Esophagus squamous epithelium (tissue), 5 donors: ENCODE measurements around the gene CDKN2B. TPM values are rescaled to one million over a fixed set of nuclear protein-coding genes. Genes with fewer than 3 reads are reported as not detected.
"Not testable (repeated sequence)": the region's sequence is repeated elsewhere in the genome, so short reads cannot be mapped to it uniquely, and the experiment has no call there.

Experiments
- DNase-seq: peaks from one replicate; lab custom pipeline; 2025; lab: John Stamatoyannopoulos, UW
- H3K27ac ChIP-seq, 4 donors: fragments of 200-600 bp; sonication (generic); one replicate each; pipeline ENCODE4 v1.5.1; 2016 to 2019; ENCODE audit warnings: mild to moderate bottlenecking in 1 of 4
- H3K27me3 ChIP-seq, 4 donors: fragments of 200-600 bp; sonication (generic); 1 replicate in 3 of 4; 2 replicates in 1 of 4; pipeline versions ENCODE4 v1.5.1 to v1.6.0; 2017 to 2021; ENCODE audit warnings: antibody characterized with exemption in 1 of 4
- H3K36me3 ChIP-seq, 3 donors: fragments of 200-600 bp; sonication (generic); one replicate each; pipeline ENCODE4 v1.5.1; 2016 to 2019
- H3K4me1 ChIP-seq, 3 donors: fragments of 200-600 bp; sonication (generic); one replicate each; pipeline ENCODE4 v1.5.1; 2017 to 2019
- H3K4me3 ChIP-seq, 4 donors: fragments of 200-600 bp; sonication (generic); 1 replicate in 3 of 4; 2 replicates in 1 of 4; pipeline ENCODE4 v1.5.1; 2016 to 2019; ENCODE audit warnings: mild to moderate bottlenecking in 2 of 4, moderate library complexity in 1 of 4
- H3K9me3 ChIP-seq, 3 donors: fragments of 200-600 bp; sonication (generic); one replicate each; pipeline ENCODE4 v1.5.1; 2016 to 2019
- POLR2A ChIP-seq, 4 donors: fragments of 450-650 bp; IDR thresholded peaks; one replicate each; pipeline ENCODE4 v1.6.1; 2017; ENCODE audit warnings: antibody characterized with exemption in 4 of 4, mild to moderate bottlenecking in 4 of 4, moderate library complexity in 3 of 4
- WGBS, 2 donors: methylation state at CpG; one replicate each; pipeline ENCODE4 v1.1.5; 2018; 5-methylcytosine and 5-hydroxymethylcytosine counted together
- intact Hi-C: fragments of 100-400 bp; cut with DNase I; formaldehyde crosslinking; loops from one replicate; pipeline ENCODE4 v1.15.0; 2022
- small RNA-seq, 4 donors: library from RNA; depleted of rRNA; stranded (forward); fragments of <200 nt; gene quantifications; one replicate each; pipeline ENCODE3, GENCODE V24; 2016
- total RNA-seq, 4 donors: library from RNA; depleted of rRNA; stranded (reverse); fragments of >200 nt; gene quantifications; one replicate each; pipeline ENCODE4 v1.1.0, GENCODE V29; 2016
- TF ChIP-seq, protein P1 (sequence below), 6 experiments: fragments of 450-650 bp in 4 of 6; fragments of 200-600 bp in 2 of 6; sonication (generic) in 2 of 6; IDR thresholded peaks; one replicate each; pipeline ENCODE4 v1.5.1; 2016 to 2019; ENCODE audit warnings: antibody characterized with exemption in 6 of 6, mild to moderate bottlenecking in 4 of 6, moderate library complexity in 4 of 6
- donor health status: DM: yes; HTN: yes; CAD: no.

The CDKN2B gene
- total RNA-seq, 4 donors from 2014 or later: 41.6 to 150 (median 87.6) TPM

- peaks cover 0 to 3% (median 0%) of the 10 kb centered on the region in 3 donors for H3K9me3 ChIP-seq
- H3K36me3 ChIP-seq: no peaks in the 10 kb centered on the region
- no peak for DNase-seq
- peak overlapping the region in 2 of 4 donors; percentile 47 to 63 for H3K27ac ChIP-seq
- TF ChIP-seq POLR2A (IDR thresholded peaks at IDR 0.05): peak in 1 of 4 donors; percentile 9
- TF ChIP-seq, protein P1, sequence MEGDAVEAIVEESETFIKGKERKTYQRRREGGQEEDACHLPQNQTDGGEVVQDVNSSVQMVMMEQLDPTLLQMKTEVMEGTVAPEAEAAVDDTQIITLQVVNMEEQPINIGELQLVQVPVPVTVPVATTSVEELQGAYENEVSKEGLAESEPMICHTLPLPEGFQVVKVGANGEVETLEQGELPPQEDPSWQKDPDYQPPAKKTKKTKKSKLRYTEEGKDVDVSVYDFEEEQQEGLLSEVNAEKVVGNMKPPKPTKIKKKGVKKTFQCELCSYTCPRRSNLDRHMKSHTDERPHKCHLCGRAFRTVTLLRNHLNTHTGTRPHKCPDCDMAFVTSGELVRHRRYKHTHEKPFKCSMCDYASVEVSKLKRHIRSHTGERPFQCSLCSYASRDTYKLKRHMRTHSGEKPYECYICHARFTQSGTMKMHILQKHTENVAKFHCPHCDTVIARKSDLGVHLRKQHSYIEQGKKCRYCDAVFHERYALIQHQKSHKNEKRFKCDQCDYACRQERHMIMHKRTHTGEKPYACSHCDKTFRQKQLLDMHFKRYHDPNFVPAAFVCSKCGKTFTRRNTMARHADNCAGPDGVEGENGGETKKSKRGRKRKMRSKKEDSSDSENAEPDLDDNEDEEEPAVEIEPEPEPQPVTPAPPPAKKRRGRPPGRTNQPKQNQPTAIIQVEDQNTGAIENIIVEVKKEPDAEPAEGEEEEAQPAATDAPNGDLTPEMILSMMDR (IDR thresholded peaks at IDR 0.05): peak in 5 of 6 experiments; percentile 18 to 65 (median 34)
- WGBS, 2 donors: 5 to 7% methylated on average over 8 to 13 of the region's 30 CpGs
- peaks cover 14 to 39% (median 16%) of the 10 kb centered on the region in 3 donors for H3K4me1 ChIP-seq
- H3K27me3 ChIP-seq: peaks cover 16 to 95% (median 51%) of the 10 kb centered on the region in 4 donors
- H3K4me3 ChIP-seq: peak overlapping the region; percentile 14 to 58 (median 42)
- intact Hi-C loops: no loop called here
These were observed 43.6 kb downstream of the CDKN2B start for GRCh38 chr9:21965401-21965951.

- DNase-seq: no peak
- 0 to 2% methylated on average over 11 to 27 of the region's 29 CpGs for WGBS, 2 donors
- peak overlapping the region; percentile 14 to 58 (median 42) for H3K4me3 ChIP-seq
- peaks cover 14 to 34% (median 16%) of the 10 kb centered on the region in 3 donors for H3K4me1 ChIP-seq
- TF ChIP-seq POLR2A (IDR thresholded peaks at IDR 0.05): no peak
- TF ChIP-seq, protein P1 (IDR thresholded peaks at IDR 0.05): no peak
- H3K27ac ChIP-seq: peak overlapping the region in 2 of 4 donors; percentile 47 to 63
- intact Hi-C loops: no loop called here
- H3K9me3 ChIP-seq: peaks cover 0 to 3% (median 0%) of the 10 kb centered on the region in 3 donors
- no peaks in the 10 kb centered on the region for H3K36me3 ChIP-seq
- H3K27me3 ChIP-seq: peaks cover 16 to 90% (median 46%) of the 10 kb centered on the region in 4 donors
These were observed 44.1 kb downstream of the CDKN2B start for GRCh38 chr9:21964925-21965385.

- Histone ChIP-seq H3K27me3 (peaks cover 0 to 63% (median 17%) of the 10 kb centered on the region in 4 donors), H3K27ac (no peak overlapping the region), H3K36me3 (no peaks in the 10 kb centered on the region), H3K4me3 (no peak overlapping the region), H3K4me1 (peaks cover 12 to 18% (median 14%) of the 10 kb centered on the region in 3 donors), H3K9me3 (peaks cover 0 to 3% (median 0%) of the 10 kb centered on the region in 3 donors)
- intact Hi-C loops: no loop called here
- 79 to 87% methylated on average over 2 of the region's 2 CpGs for WGBS, 2 donors
- DNase-seq: no peak
- no peak for TF ChIP-seq POLR2A (IDR thresholded peaks at IDR 0.05)
- TF ChIP-seq, protein P1 (IDR thresholded peaks at IDR 0.05): no peak
These were observed 47.5 kb downstream of the CDKN2B start for GRCh38 chr9:21961569-21961968.

DNA sequence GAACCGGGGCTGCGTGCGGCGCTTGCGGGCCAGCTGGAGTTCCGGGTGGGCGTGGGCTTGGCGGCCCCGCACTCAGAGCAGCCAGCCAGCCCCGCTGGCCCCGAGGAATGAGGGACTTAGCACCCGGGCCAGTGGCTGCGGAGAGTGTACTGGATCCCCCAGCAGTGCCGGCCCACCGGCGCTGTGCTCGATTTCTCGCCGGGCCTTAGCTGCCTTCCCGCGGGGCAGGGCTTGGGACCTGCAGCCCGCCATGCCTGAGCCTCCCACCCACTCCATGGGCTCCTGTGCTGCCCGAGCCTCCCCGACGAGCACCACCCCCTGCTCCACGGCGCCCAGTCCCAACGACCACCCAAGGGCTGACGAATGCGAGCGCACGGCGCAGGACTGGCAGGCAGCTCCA is 49.8 kb downstream of the CDKN2B start:
- H3K4me3 ChIP-seq, intact Hi-C loops, H3K36me3 ChIP-seq, H3K27ac ChIP-seq, H3K9me3 ChIP-seq, DNase-seq, H3K4me1 ChIP-seq: not testable (repeated sequence)
- no CpG with 5 or more reads among the region's 33 CpGs for WGBS, 2 donors
- peaks cover 0 to 40% (median under 1%) of the 10 kb centered on the region in 4 donors for H3K27me3 ChIP-seq

DNA sequence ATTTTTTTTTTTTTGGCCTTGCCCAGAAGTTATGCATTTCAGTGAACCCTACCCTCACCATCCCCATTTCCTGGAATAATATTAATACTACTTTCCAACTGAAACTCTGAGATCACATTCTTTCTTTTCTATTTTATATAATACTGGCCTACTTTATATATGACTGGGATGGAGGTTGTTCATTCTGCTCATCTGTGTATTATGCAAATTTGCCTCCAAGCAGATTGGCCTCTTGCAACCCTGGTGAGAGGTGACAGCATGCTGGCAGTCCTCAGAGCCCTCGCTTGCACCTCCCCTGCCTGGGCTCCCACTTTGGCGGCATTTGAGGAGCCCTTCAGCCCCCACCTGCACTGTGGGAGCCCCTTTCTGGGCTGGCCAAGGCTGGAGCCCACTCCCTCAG is 50.3 kb downstream of the CDKN2B start:
- Histone ChIP-seq H3K4me3 (no peak overlapping the region), H3K36me3 (no peaks in the 10 kb centered on the region), H3K4me1 (no peaks in the 10 kb centered on the region), H3K27ac (no peak overlapping the region), H3K27me3 (peaks cover 0 to 35% (median 0%) of the 10 kb centered on the region in 4 donors), H3K9me3 (peaks cover 0 to 3% (median 0%) of the 10 kb centered on the region in 3 donors)
- no peak for TF ChIP-seq POLR2A (IDR thresholded peaks at IDR 0.05)
- TF ChIP-seq, protein P1 (IDR thresholded peaks at IDR 0.05): no peak
- no peak for DNase-seq
- WGBS, 2 donors: 90 to 100% methylated on average over 1 to 2 of the region's 2 CpGs
- intact Hi-C loops: no loop called here

Small RNAs within 50 kb of the gene (small RNA-seq; reads per million reads assigned to genes)
- gene RF02045: 0 reads per million in 4 donors

Other genes starting within 250 kb of the CDKN2B start
- 10 to 100 TPM; 16.1 to 37.4 (median 27.6) TPM for gene MTAP, start 206.7 kb downstream of the CDKN2B start, total RNA-seq
- gene CDKN2A, start 14.9 kb downstream of the CDKN2B start, total RNA-seq: 10 to 100 TPM in 1 of 4 donors, 1 to 10 TPM in 3; 1.5 to 20.2 (median 7.1) TPM
- gene CDKN2B-AS1, start 14.5 kb downstream of the CDKN2B start, total RNA-seq: 1 to 10 TPM in 2 of 4 donors, under 1 TPM in 2; 0.48 to 1.7 (median 0.80) TPM